Measurements from ENCODE around the gene DDX53.

The DDX53 gene

GRCh38 chrX:22975786-22976185 is 24.0 kb upstream of the DDX53 start:
- no peaks in the 10 kb centered on the region for H3K27me3 ChIP-seq (ENCODE audit: control insufficient read depth in 2 of 2, insufficient read depth in 2 of 2, low read length in 2 of 2)
- H3K9me3 ChIP-seq (ENCODE audit: control insufficient read depth in 2 of 2, low read length in 2 of 2), result no peaks in the 10 kb centered on the region
- H3K9ac ChIP-seq (ENCODE audit: low read depth in 1 of 2, low read length in 2 of 2), result no peak overlapping the region
- no peaks in the 10 kb centered on the region for H3K4me1 ChIP-seq (ENCODE audit: control insufficient read depth in 2 of 2, insufficient read depth in 2 of 2, low read length in 2 of 2)
- H3K27ac ChIP-seq (ENCODE audit: low read depth in 2 of 2, low read length in 2 of 2), result no peak overlapping the region
- no peak overlapping the region for H3K4me3 ChIP-seq (ENCODE audit: low read length in 2 of 2)
- no peaks in the 10 kb centered on the region for H3K36me3 ChIP-seq (ENCODE audit: control insufficient read depth in 2 of 2, insufficient read depth in 2 of 2, low read length in 2 of 2)

GRCh38 chrX:22985958-22986357 is 13.8 kb upstream of the DDX53 start:
- H3K27me3 ChIP-seq (ENCODE audit: control insufficient read depth in 2 of 2, insufficient read depth in 2 of 2, low read length in 2 of 2), result no peaks in the 10 kb centered on the region
- H3K4me1 ChIP-seq (ENCODE audit: control insufficient read depth in 2 of 2, insufficient read depth in 2 of 2, low read length in 2 of 2), result no peaks in the 10 kb centered on the region
- H3K9me3 ChIP-seq (ENCODE audit: control insufficient read depth in 2 of 2, low read length in 2 of 2), result no peaks in the 10 kb centered on the region
- no peak overlapping the region for H3K4me3 ChIP-seq (ENCODE audit: low read length in 2 of 2)
- H3K36me3 ChIP-seq (ENCODE audit: control insufficient read depth in 2 of 2, insufficient read depth in 2 of 2, low read length in 2 of 2), result no peaks in the 10 kb centered on the region
- H3K27ac ChIP-seq (ENCODE audit: low read depth in 2 of 2, low read length in 2 of 2), result no peak overlapping the region
- no peak overlapping the region for H3K9ac ChIP-seq (ENCODE audit: low read depth in 1 of 2, low read length in 2 of 2)

- no peak overlapping the region for H3K27ac ChIP-seq (ENCODE audit: low read depth in 2 of 2, low read length in 2 of 2)
- H3K27me3 ChIP-seq (ENCODE audit: control insufficient read depth in 2 of 2, insufficient read depth in 2 of 2, low read length in 2 of 2), result no peaks in the 10 kb centered on the region
- no peaks in the 10 kb centered on the region for H3K36me3 ChIP-seq (ENCODE audit: control insufficient read depth in 2 of 2, insufficient read depth in 2 of 2, low read length in 2 of 2)
- no peak overlapping the region for H3K4me3 ChIP-seq (ENCODE audit: low read length in 2 of 2)
- H3K9me3 ChIP-seq (ENCODE audit: control insufficient read depth in 2 of 2, low read length in 2 of 2), result no peaks in the 10 kb centered on the region
- no peaks in the 10 kb centered on the region for H3K4me1 ChIP-seq (ENCODE audit: control insufficient read depth in 2 of 2, insufficient read depth in 2 of 2, low read length in 2 of 2)
- H3K9ac ChIP-seq (ENCODE audit: low read depth in 1 of 2, low read length in 2 of 2), result no peak overlapping the region
Measured at GRCh38 chrX:22987452-22987851, 12.3 kb upstream of the DDX53 start.

- Histone ChIP-seq H3K36me3 (ENCODE audit: control insufficient read depth in 2 of 2, insufficient read depth in 2 of 2, low read length in 2 of 2) (no peaks in the 10 kb centered on the region), H3K4me1 (ENCODE audit: control insufficient read depth in 2 of 2, insufficient read depth in 2 of 2, low read length in 2 of 2) (no peaks in the 10 kb centered on the region), H3K27me3 (ENCODE audit: control insufficient read depth in 2 of 2, insufficient read depth in 2 of 2, low read length in 2 of 2) (no peaks in the 10 kb centered on the region), H3K9ac (ENCODE audit: low read depth in 1 of 2, low read length in 2 of 2) (no peak overlapping the region), H3K4me3 (ENCODE audit: low read length in 2 of 2) (no peak overlapping the region), H3K27ac (ENCODE audit: low read depth in 2 of 2, low read length in 2 of 2) (no peak overlapping the region), H3K9me3 (ENCODE audit: control insufficient read depth in 2 of 2, low read length in 2 of 2) (no peaks in the 10 kb centered on the region)
Measured at GRCh38 chrX:23003116-23003515, 3.4 kb downstream of the DDX53 start.

- H3K4me1 ChIP-seq (ENCODE audit: control insufficient read depth in 2 of 2, insufficient read depth in 2 of 2, low read length in 2 of 2), result no peaks in the 10 kb centered on the region
- H3K27me3 ChIP-seq (ENCODE audit: control insufficient read depth in 2 of 2, insufficient read depth in 2 of 2, low read length in 2 of 2), result no peaks in the 10 kb centered on the region
- H3K27ac ChIP-seq (ENCODE audit: low read depth in 2 of 2, low read length in 2 of 2), result no peak overlapping the region
- H3K9ac ChIP-seq (ENCODE audit: low read depth in 1 of 2, low read length in 2 of 2), result no peak overlapping the region
- H3K4me3 ChIP-seq (ENCODE audit: low read length in 2 of 2), result no peak overlapping the region
- H3K36me3 ChIP-seq (ENCODE audit: control insufficient read depth in 2 of 2, insufficient read depth in 2 of 2, low read length in 2 of 2), result no peaks in the 10 kb centered on the region
- H3K9me3 ChIP-seq (ENCODE audit: control insufficient read depth in 2 of 2, low read length in 2 of 2), result no peaks in the 10 kb centered on the region
Measured at GRCh38 chrX:23008431-23009099, 8.8 kb downstream of the DDX53 start.

GRCh38 chrX:23012162-23012561 is 12.4 kb downstream of the DDX53 start:
- H3K4me1 ChIP-seq (ENCODE audit: control insufficient read depth in 2 of 2, insufficient read depth in 2 of 2, low read length in 2 of 2), result no peaks in the 10 kb centered on the region
- no peak overlapping the region for H3K9ac ChIP-seq (ENCODE audit: low read depth in 1 of 2, low read length in 2 of 2)
- no peaks in the 10 kb centered on the region for H3K9me3 ChIP-seq (ENCODE audit: control insufficient read depth in 2 of 2, low read length in 2 of 2)
- no peaks in the 10 kb centered on the region for H3K36me3 ChIP-seq (ENCODE audit: control insufficient read depth in 2 of 2, insufficient read depth in 2 of 2, low read length in 2 of 2)
- no peak overlapping the region for H3K27ac ChIP-seq (ENCODE audit: low read depth in 2 of 2, low read length in 2 of 2)
- no peaks in the 10 kb centered on the region for H3K27me3 ChIP-seq (ENCODE audit: control insufficient read depth in 2 of 2, insufficient read depth in 2 of 2, low read length in 2 of 2)
- no peak overlapping the region for H3K4me3 ChIP-seq (ENCODE audit: low read length in 2 of 2)

GRCh38 chrX:23012636-23013035 is 12.9 kb downstream of the DDX53 start:
- Histone ChIP-seq H3K27ac (ENCODE audit: low read depth in 2 of 2, low read length in 2 of 2) (no peak overlapping the region), H3K27me3 (ENCODE audit: control insufficient read depth in 2 of 2, insufficient read depth in 2 of 2, low read length in 2 of 2) (no peaks in the 10 kb centered on the region), H3K36me3 (ENCODE audit: control insufficient read depth in 2 of 2, insufficient read depth in 2 of 2, low read length in 2 of 2) (no peaks in the 10 kb centered on the region)

GRCh38 chrX:23013366-23013765 is 13.6 kb downstream of the DDX53 start:
- Histone ChIP-seq H3K36me3 (ENCODE audit: control insufficient read depth in 2 of 2, insufficient read depth in 2 of 2, low read length in 2 of 2) (no peaks in the 10 kb centered on the region), H3K9me3 (ENCODE audit: control insufficient read depth in 2 of 2, low read length in 2 of 2) (no peaks in the 10 kb centered on the region), H3K9ac (ENCODE audit: low read depth in 1 of 2, low read length in 2 of 2) (no peak overlapping the region), H3K4me3 (ENCODE audit: low read length in 2 of 2) (no peak overlapping the region), H3K27ac (ENCODE audit: low read depth in 2 of 2, low read length in 2 of 2) (no peak overlapping the region), H3K4me1 (ENCODE audit: control insufficient read depth in 2 of 2, insufficient read depth in 2 of 2, low read length in 2 of 2) (no peaks in the 10 kb centered on the region), H3K27me3 (ENCODE audit: control insufficient read depth in 2 of 2, insufficient read depth in 2 of 2, low read length in 2 of 2) (no peaks in the 10 kb centered on the region)

More at GRCh38 chrX:23012636-23013035, 12.9 kb downstream of the DDX53 start:
- Histone ChIP-seq H3K4me3 (ENCODE audit: low read length in 2 of 2) (no peak overlapping the region), H3K4me1 (ENCODE audit: control insufficient read depth in 2 of 2, insufficient read depth in 2 of 2, low read length in 2 of 2) (no peaks in the 10 kb centered on the region), H3K9me3 (ENCODE audit: control insufficient read depth in 2 of 2, low read length in 2 of 2) (no peaks in the 10 kb centered on the region), H3K9ac (ENCODE audit: low read depth in 1 of 2, low read length in 2 of 2) (no peak overlapping the region)

GRCh38 chrX:23031600-23031999 is 31.8 kb downstream of the DDX53 start:
- Histone ChIP-seq H3K27me3 (ENCODE audit: control insufficient read depth in 2 of 2, insufficient read depth in 2 of 2, low read length in 2 of 2) (no peaks in the 10 kb centered on the region), H3K4me3 (ENCODE audit: low read length in 2 of 2) (no peak overlapping the region), H3K4me1 (ENCODE audit: control insufficient read depth in 2 of 2, insufficient read depth in 2 of 2, low read length in 2 of 2) (no peaks in the 10 kb centered on the region), H3K36me3 (ENCODE audit: control insufficient read depth in 2 of 2, insufficient read depth in 2 of 2, low read length in 2 of 2) (no peaks in the 10 kb centered on the region), H3K9me3 (ENCODE audit: control insufficient read depth in 2 of 2, low read length in 2 of 2) (no peaks in the 10 kb centered on the region), H3K27ac (ENCODE audit: low read depth in 2 of 2, low read length in 2 of 2) (no peak overlapping the region), H3K9ac (ENCODE audit: low read depth in 1 of 2, low read length in 2 of 2) (no peak overlapping the region)

- H3K4me1 ChIP-seq (ENCODE audit: control insufficient read depth in 2 of 2, insufficient read depth in 2 of 2, low read length in 2 of 2), result no peaks in the 10 kb centered on the region
- no peaks in the 10 kb centered on the region for H3K27me3 ChIP-seq (ENCODE audit: control insufficient read depth in 2 of 2, insufficient read depth in 2 of 2, low read length in 2 of 2)
Measured at GRCh38 chrX:23035493-23035892, 35.7 kb downstream of the DDX53 start.

GRCh38 chrX:23046443-23046842 is 46.7 kb downstream of the DDX53 start:
- H3K27me3 ChIP-seq (ENCODE audit: control insufficient read depth in 2 of 2, insufficient read depth in 2 of 2, low read length in 2 of 2), result peaks cover 0 to 4% of the 10 kb centered on the region in 2 donors
- H3K27ac ChIP-seq (ENCODE audit: low read depth in 2 of 2, low read length in 2 of 2), result no peak overlapping the region
- H3K4me1 ChIP-seq (ENCODE audit: control insufficient read depth in 2 of 2, insufficient read depth in 2 of 2, low read length in 2 of 2), result no peaks in the 10 kb centered on the region
- H3K9me3 ChIP-seq (ENCODE audit: control insufficient read depth in 2 of 2, low read length in 2 of 2), result no peaks in the 10 kb centered on the region
- no peak overlapping the region for H3K9ac ChIP-seq (ENCODE audit: low read depth in 1 of 2, low read length in 2 of 2)
- no peak overlapping the region for H3K4me3 ChIP-seq (ENCODE audit: low read length in 2 of 2)
- H3K36me3 ChIP-seq (ENCODE audit: control insufficient read depth in 2 of 2, insufficient read depth in 2 of 2, low read length in 2 of 2), result no peaks in the 10 kb centered on the region

More at GRCh38 chrX:23035493-23035892, 35.7 kb downstream of the DDX53 start:
- no peak overlapping the region for H3K27ac ChIP-seq (ENCODE audit: low read depth in 2 of 2, low read length in 2 of 2)
- H3K4me3 ChIP-seq (ENCODE audit: low read length in 2 of 2), result no peak overlapping the region
- H3K9me3 ChIP-seq (ENCODE audit: control insufficient read depth in 2 of 2, low read length in 2 of 2), result no peaks in the 10 kb centered on the region
- H3K9ac ChIP-seq (ENCODE audit: low read depth in 1 of 2, low read length in 2 of 2), result no peak overlapping the region
- no peaks in the 10 kb centered on the region for H3K36me3 ChIP-seq (ENCODE audit: control insufficient read depth in 2 of 2, insufficient read depth in 2 of 2, low read length in 2 of 2)
